Suprapubic skin (tissue), 4 donors: ENCODE results near the gene MAPK13.

Experiments used
- POLR2A ChIP-seq, 2 donors: fragments of 450-650 bp; IDR thresholded peaks; one replicate each; pipeline ENCODE4 v1.6.1; 2017; ENCODE audit warnings: antibody characterized with exemption in 2 of 2, mild to moderate bottlenecking in 2 of 2, moderate library complexity in 2 of 2
- POLR2AphosphoS5 ChIP-seq, 3 donors: sonication (generic); formaldehyde crosslinking; IDR thresholded peaks; one replicate each; pipeline ENCODE4 v1.6.1; 2017; ENCODE audit warnings: antibody characterized with exemption in 3 of 3
- TF ChIP-seq, protein P1 (sequence below), 2 donors: fragments of 200-600 bp in 1 of 2; fragments of 450-650 bp in 1 of 2; sonication (generic) in 1 of 2; IDR thresholded peaks; one replicate each; pipeline ENCODE4 v1.5.1; 2016 to 2019; ENCODE audit warnings: antibody characterized with exemption in 2 of 2, mild to moderate bottlenecking in 1 of 2, moderate library complexity in 1 of 2

DNA sequence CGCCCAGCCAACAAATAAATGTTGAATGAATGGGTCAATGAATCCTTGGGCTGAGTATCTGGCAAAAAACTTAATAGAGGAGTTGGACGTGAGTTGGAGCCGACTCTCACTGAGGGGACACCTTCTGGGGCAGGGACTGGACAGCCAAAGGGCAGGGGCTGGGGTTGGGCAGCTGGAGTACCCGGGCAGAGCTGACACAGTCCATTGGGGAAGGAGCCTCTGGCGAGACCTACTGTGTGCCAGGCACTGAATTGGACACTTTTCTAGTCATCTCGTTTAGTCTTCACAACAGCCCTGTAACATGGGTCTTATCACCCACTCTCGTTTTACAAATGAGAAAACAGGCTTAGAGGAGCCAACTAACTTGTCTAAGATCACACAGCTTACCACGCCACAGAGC, 4.7 kb upstream of the MAPK13 start:
- TF ChIP-seq, protein P1, sequence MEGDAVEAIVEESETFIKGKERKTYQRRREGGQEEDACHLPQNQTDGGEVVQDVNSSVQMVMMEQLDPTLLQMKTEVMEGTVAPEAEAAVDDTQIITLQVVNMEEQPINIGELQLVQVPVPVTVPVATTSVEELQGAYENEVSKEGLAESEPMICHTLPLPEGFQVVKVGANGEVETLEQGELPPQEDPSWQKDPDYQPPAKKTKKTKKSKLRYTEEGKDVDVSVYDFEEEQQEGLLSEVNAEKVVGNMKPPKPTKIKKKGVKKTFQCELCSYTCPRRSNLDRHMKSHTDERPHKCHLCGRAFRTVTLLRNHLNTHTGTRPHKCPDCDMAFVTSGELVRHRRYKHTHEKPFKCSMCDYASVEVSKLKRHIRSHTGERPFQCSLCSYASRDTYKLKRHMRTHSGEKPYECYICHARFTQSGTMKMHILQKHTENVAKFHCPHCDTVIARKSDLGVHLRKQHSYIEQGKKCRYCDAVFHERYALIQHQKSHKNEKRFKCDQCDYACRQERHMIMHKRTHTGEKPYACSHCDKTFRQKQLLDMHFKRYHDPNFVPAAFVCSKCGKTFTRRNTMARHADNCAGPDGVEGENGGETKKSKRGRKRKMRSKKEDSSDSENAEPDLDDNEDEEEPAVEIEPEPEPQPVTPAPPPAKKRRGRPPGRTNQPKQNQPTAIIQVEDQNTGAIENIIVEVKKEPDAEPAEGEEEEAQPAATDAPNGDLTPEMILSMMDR (IDR thresholded peaks at IDR 0.05): no peak
- TF ChIP-seq POLR2A (IDR thresholded peaks at IDR 0.05) (no peak), POLR2AphosphoS5 (IDR thresholded peaks at IDR 0.05) (no peak)
